ENCODE results near the gene PRDM16. TPM values are rescaled to one million over a fixed set of nuclear protein-coding genes. Genes with fewer than 3 reads are reported as not detected.

Gene PRDM16
- total RNA-seq, 1 donor from 2014 or later: 84.2 TPM

GRCh38 chr1:3344395-3344794 lies 275.4 kb downstream of the PRDM16 start:
- TF ChIP-seq, protein P1, sequence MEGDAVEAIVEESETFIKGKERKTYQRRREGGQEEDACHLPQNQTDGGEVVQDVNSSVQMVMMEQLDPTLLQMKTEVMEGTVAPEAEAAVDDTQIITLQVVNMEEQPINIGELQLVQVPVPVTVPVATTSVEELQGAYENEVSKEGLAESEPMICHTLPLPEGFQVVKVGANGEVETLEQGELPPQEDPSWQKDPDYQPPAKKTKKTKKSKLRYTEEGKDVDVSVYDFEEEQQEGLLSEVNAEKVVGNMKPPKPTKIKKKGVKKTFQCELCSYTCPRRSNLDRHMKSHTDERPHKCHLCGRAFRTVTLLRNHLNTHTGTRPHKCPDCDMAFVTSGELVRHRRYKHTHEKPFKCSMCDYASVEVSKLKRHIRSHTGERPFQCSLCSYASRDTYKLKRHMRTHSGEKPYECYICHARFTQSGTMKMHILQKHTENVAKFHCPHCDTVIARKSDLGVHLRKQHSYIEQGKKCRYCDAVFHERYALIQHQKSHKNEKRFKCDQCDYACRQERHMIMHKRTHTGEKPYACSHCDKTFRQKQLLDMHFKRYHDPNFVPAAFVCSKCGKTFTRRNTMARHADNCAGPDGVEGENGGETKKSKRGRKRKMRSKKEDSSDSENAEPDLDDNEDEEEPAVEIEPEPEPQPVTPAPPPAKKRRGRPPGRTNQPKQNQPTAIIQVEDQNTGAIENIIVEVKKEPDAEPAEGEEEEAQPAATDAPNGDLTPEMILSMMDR (IDR thresholded peaks at IDR 0.05): no peak
- no peak for DNase-seq (ENCODE audit: low spot score in 2 of 2)
- Histone ChIP-seq H3K27me3 (no peaks in the 10 kb centered on the region), H3K4me3 (no peak overlapping the region), H3K36me3 (no peaks in the 10 kb centered on the region), H3K27ac (no peak overlapping the region), H3K4me1 (peaks cover 34 to 49% of the 10 kb centered on the region in 2 donors), H3K9me3 (peaks cover 0 to 5% of the 10 kb centered on the region in 2 donors)
- intact Hi-C loops (cut with DNase I): no loop called here

- peaks cover 42 to 57% of the 10 kb centered on the region in 2 donors for H3K4me1 ChIP-seq
- TF ChIP-seq, protein P1 (IDR thresholded peaks at IDR 0.05): no peak
- H3K4me3 ChIP-seq: peak overlapping the region in 1 of 2 donors; percentile 21
- H3K36me3 ChIP-seq: no peaks in the 10 kb centered on the region
- H3K27ac ChIP-seq: peak overlapping the region; percentile 89 to 98
- no peaks in the 10 kb centered on the region for H3K27me3 ChIP-seq
- DNase-seq (ENCODE audit: low spot score in 2 of 2): no peak
- peaks cover 0 to 5% of the 10 kb centered on the region in 2 donors for H3K9me3 ChIP-seq
- intact Hi-C loops (cut with DNase I): no loop called here
Measured at GRCh38 chr1:3345792-3346191, 276.8 kb downstream of the PRDM16 start.

GRCh38 chr1:3346478-3346877 lies 277.5 kb downstream of the PRDM16 start:
- H3K4me1 ChIP-seq: peaks cover 45 to 64% of the 10 kb centered on the region in 2 donors
- H3K36me3 ChIP-seq: no peaks in the 10 kb centered on the region
- DNase-seq (ENCODE audit: low spot score in 2 of 2): no peak
- H3K9me3 ChIP-seq: peaks cover 0 to 5% of the 10 kb centered on the region in 2 donors
- H3K27me3 ChIP-seq: no peaks in the 10 kb centered on the region
- peak overlapping the region; percentile 89 to 98 for H3K27ac ChIP-seq
- intact Hi-C loops (cut with DNase I): no loop called here
- no peak overlapping the region for H3K4me3 ChIP-seq
- TF ChIP-seq, protein P1 (IDR thresholded peaks at IDR 0.05): no peak

DNA sequence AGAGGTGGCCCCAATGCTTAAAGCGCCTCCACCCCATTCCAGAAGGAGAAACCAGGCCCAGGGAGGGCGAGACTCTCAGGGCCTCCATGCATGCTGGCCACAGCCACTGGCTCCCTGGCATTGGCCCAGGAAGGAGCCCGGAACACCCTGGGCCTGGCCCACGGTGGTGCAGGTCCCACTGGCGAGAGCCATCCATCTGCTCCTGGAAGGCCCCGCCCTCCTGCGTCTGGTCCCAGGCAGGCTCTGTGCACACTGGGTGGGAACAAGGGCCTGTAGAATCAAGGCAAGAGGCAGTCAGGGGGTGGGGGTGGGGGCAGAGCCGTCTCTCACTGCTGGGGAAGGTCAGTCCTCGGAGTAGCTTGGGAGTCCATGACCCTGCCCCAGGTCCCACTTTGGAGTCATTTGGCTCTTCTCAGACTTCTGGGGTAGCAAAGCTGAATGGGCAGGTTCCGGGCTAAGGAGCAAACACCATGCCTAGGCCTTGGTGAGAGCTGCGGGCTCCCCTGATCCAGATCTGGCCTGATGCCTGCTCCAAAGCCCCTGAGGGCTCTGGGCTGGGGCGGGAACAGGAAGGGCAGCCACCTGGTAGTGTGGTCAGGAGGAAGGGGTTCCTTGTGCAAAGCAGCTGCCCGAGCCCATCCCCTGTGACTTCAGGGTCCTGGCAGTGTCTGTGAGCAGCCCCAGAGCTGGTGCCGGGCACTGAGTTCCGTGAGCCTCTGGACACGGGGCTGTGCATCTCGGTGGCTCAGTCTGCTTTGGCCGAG lies 278.4 kb downstream of the PRDM16 start:
- peak overlapping the region in 1 of 2 donors; percentile 9 for H3K4me3 ChIP-seq
- H3K9me3 ChIP-seq: peaks cover 0 to 5% of the 10 kb centered on the region in 2 donors
- no peaks in the 10 kb centered on the region for H3K27me3 ChIP-seq
- no peak for DNase-seq (ENCODE audit: low spot score in 2 of 2)
- peak overlapping the region; percentile 89 to 98 for H3K27ac ChIP-seq
- no peaks in the 10 kb centered on the region for H3K36me3 ChIP-seq
- peaks cover 48 to 70% of the 10 kb centered on the region in 2 donors for H3K4me1 ChIP-seq
- intact Hi-C loops (cut with DNase I): loop anchor here (2.0 kb wide), 1 partner anchor 75 kb away; no protein-coding TSS in a partner anchor
- TF ChIP-seq, protein P1 (IDR thresholded peaks at IDR 0.05): no peak

GRCh38 chr1:3348196-3348865 lies 279.3 kb downstream of the PRDM16 start:
- DNase-seq (ENCODE audit: low spot score in 2 of 2): no peak
- Histone ChIP-seq H3K36me3 (no peaks in the 10 kb centered on the region), H3K27ac (peak overlapping the region; percentile 89 to 98), H3K4me3 (peak overlapping the region in 1 of 2 donors; percentile 9), H3K27me3 (no peaks in the 10 kb centered on the region), H3K9me3 (peaks cover 0 to 3% of the 10 kb centered on the region in 2 donors), H3K4me1 (peaks cover 54 to 78% of the 10 kb centered on the region in 2 donors)
- TF ChIP-seq, protein P1 (IDR thresholded peaks at IDR 0.05): no peak
- intact Hi-C loops (cut with DNase I): loop anchor here (2.0 kb wide), 1 partner anchor 74 kb away; no protein-coding TSS in a partner anchor

Data from ascending aorta (tissue), 2 donors.